IMR-90 (cell line): Measurements from ENCODE around the gene VTCN1. TPM values are rescaled to one million over a fixed set of nuclear protein-coding genes. Genes with fewer than 3 reads are reported as not detected.

Source experiments
- ATAC-seq: fragments of 200-7000 bp; cut with Tn5 transposase; 2 replicates; pipeline ENCODE4 v1.9.1; 2020; ENCODE audit warnings: low read depth, mild to moderate bottlenecking, moderate library complexity
- BruUV-seq: library from RNA; stranded (reverse); fragments of 400-500 nt; replicated peaks from 2 replicates; lab custom pipeline; 2021; lab: Mats Ljungman, UMichigan
- CTCF ChIA-PET: fragments of 300-600 bp; formaldehyde crosslinking; extraction: SDS; loops from one replicate; lab custom pipeline; 2021; ENCODE audit warnings: antibody characterized with exemption; lab: Yijun Ruan, JAX
- POLR2A ChIA-PET: fragments of 300-600 bp; sonication (Branson Sonifier 250); formaldehyde crosslinking; loops from one replicate; lab custom pipeline; 2022; ENCODE audit warnings: antibody characterized with exemption; ENCODE audit not compliant: unreplicated experiment; lab: Charles Lee
- DNase-seq: peaks from one replicate; pipeline ENCODE4 v3.0.0; 2013
- H2AFZ ChIP-seq: replicated peaks from 2 replicates; pipeline ENCODE3; 2013; ENCODE audit warnings: low read length, mild to moderate bottlenecking; ENCODE audit not compliant: poor library complexity
- H2AK5ac ChIP-seq: 2 replicates; pipeline ENCODE4 v1.6.1; 2013; ENCODE audit warnings: low read depth, low read length, inconsistent platforms
- H2AK9ac ChIP-seq: replicated peaks from 2 replicates; pipeline ENCODE3; 2013; ENCODE audit warnings: mild to moderate bottlenecking, low read depth, low read length, moderate library complexity; ENCODE audit not compliant: poor library complexity
- H2BK120ac ChIP-seq: 2 replicates; pipeline ENCODE4 v1.6.1; 2013; ENCODE audit warnings: low read depth, low read length, inconsistent platforms
- H2BK15ac ChIP-seq: 3 replicates; pipeline ENCODE4 v1.6.1; 2013; ENCODE audit warnings: low read depth, low read length, inconsistent platforms
- H2BK20ac ChIP-seq: 2 replicates; pipeline ENCODE4 v1.6.1; 2013; ENCODE audit warnings: low read depth, mild to moderate bottlenecking, inconsistent platforms, low read length, moderate library complexity
- H2BK5ac ChIP-seq: 2 replicates; pipeline ENCODE4 v1.6.1; 2013; ENCODE audit warnings: mild to moderate bottlenecking, low read depth, low read length, inconsistent platforms; ENCODE audit not compliant: poor library complexity, severe bottlenecking
- H3K14ac ChIP-seq: replicated peaks from 2 replicates; pipeline ENCODE4 v1.6.1; 2013; ENCODE audit warnings: low read depth, low read length, inconsistent platforms
- H3K18ac ChIP-seq: 2 replicates; pipeline ENCODE4 v1.6.1; 2013; ENCODE audit warnings: low read depth, low read length, control low read depth
- H3K23ac ChIP-seq: 2 replicates; pipeline ENCODE4 v1.6.1; 2013; ENCODE audit warnings: low read depth, low read length, inconsistent platforms
- H3K27ac ChIP-seq: 2 replicates; pipeline ENCODE4 v1.5.1; 2013; ENCODE audit warnings: mild to moderate bottlenecking, control low read depth, low read length; ENCODE audit not compliant: insufficient read depth
- H3K27me3 ChIP-seq: 2 replicates; pipeline ENCODE4 v1.6.1; 2013; ENCODE audit warnings: low read length; ENCODE audit not compliant: control insufficient read depth, insufficient read depth
- H3K36me3 ChIP-seq: 2 replicates; pipeline ENCODE4 v1.6.1; 2013; ENCODE audit warnings: low read length, mixed read lengths; ENCODE audit not compliant: control insufficient read depth, insufficient read depth
- H3K4ac ChIP-seq: 2 replicates; pipeline ENCODE4 v1.6.1; 2013; ENCODE audit warnings: low read depth, low read length, inconsistent platforms
- H3K4me1 ChIP-seq: 2 replicates; pipeline ENCODE4 v1.6.1; 2013; ENCODE audit warnings: low read length, mixed read lengths; ENCODE audit not compliant: control insufficient read depth, insufficient read depth
- H3K4me2 ChIP-seq: 2 replicates; pipeline ENCODE4 v1.6.1; 2013; ENCODE audit warnings: low read depth, mild to moderate bottlenecking, control low read depth, low read length, moderate library complexity
- H3K4me3 ChIP-seq: 2 replicates; pipeline ENCODE4 v1.5.1; 2013; ENCODE audit warnings: low read depth, mild to moderate bottlenecking, control low read depth, low read length, moderate library complexity; ENCODE audit not compliant: insufficient read depth
- H3K56ac ChIP-seq: 2 replicates; pipeline ENCODE4 v1.6.1; 2013; ENCODE audit warnings: low read length, inconsistent platforms; ENCODE audit not compliant: insufficient read depth; ENCODE audit errors: extremely low read depth
- H3K79me1 ChIP-seq, 2 experiments: 2 replicates each; pipeline ENCODE4 v1.6.1; 2013; ENCODE audit warnings: low read length in 2 of 2, inconsistent platforms in 1 of 2, low read depth in 1 of 2
- H3K9ac ChIP-seq: 2 replicates; pipeline ENCODE4 v1.6.1; 2013; ENCODE audit warnings: low read depth, low read length, control low read depth
- H3K9me1 ChIP-seq: 2 replicates; pipeline ENCODE4 v1.6.1; 2013; ENCODE audit warnings: low read length, inconsistent platforms; ENCODE audit not compliant: insufficient read depth
- H3K9me3 ChIP-seq: 2 replicates; pipeline ENCODE4 v1.6.1; 2013; ENCODE audit warnings: low read length; ENCODE audit not compliant: control insufficient read depth, insufficient read depth
- H4K20me1 ChIP-seq: 2 replicates; pipeline ENCODE4 v1.6.1; 2013; ENCODE audit warnings: low read length, inconsistent platforms; ENCODE audit not compliant: insufficient read depth
- H4K5ac ChIP-seq: 2 replicates; pipeline ENCODE4 v1.6.1; 2013; ENCODE audit warnings: mild to moderate bottlenecking, low read depth, low read length, control low read depth
- H4K8ac ChIP-seq, 2 experiments: 2 replicates each; pipeline ENCODE4 v1.6.1; 2013; ENCODE audit warnings: low read depth in 2 of 2, low read length in 2 of 2, control low read depth in 1 of 2, inconsistent platforms in 1 of 2
- H4K91ac ChIP-seq: 2 replicates; pipeline ENCODE4 v1.6.1; 2013; ENCODE audit warnings: low read depth, low read length, inconsistent platforms; ENCODE audit not compliant: insufficient read depth
- BHLHE40 ChIP-seq: fragments of 150-350 bp; IDR thresholded peaks from 2 replicates; pipeline ENCODE4 v1.6.1; 2016; ENCODE audit warnings: mild to moderate bottlenecking, low read depth, low read length
- CHD1 ChIP-seq: IDR thresholded peaks from 2 replicates; pipeline ENCODE4 v1.6.1; 2012; ENCODE audit warnings: low read depth, low read length, improper control_type of control experiment
- MAFK ChIP-seq: IDR thresholded peaks from 2 replicates; pipeline ENCODE4 v1.6.1; 2012; ENCODE audit warnings: low read depth, low read length, improper control_type of control experiment
- MAZ ChIP-seq: IDR thresholded peaks from 2 replicates; pipeline ENCODE4 v1.6.1; 2012; ENCODE audit warnings: low read depth, mild to moderate bottlenecking, low read length, improper control_type of control experiment, moderate library complexity, borderline replicate concordance
- RAD21 ChIP-seq: IDR thresholded peaks from 2 replicates; pipeline ENCODE4 v1.6.1; 2012; ENCODE audit warnings: low read length, improper control_type of control experiment
- SMC3 ChIP-seq: fragments of 150-350 bp; IDR thresholded peaks from 2 replicates; pipeline ENCODE4 v1.6.1; 2016; ENCODE audit warnings: low read depth, mild to moderate bottlenecking, antibody characterized with exemption, low read length, moderate library complexity
- WGBS, 2 experiments: methylation state at CpG; one replicate each; pipeline versions ENCODE4 v1.1.5 to v1.1.7; 2013; ENCODE audit warnings: missing lambda C conversion rate in 2 of 2; ENCODE audit not compliant: insufficient read length in 1 of 2; ENCODE audit errors: extremely low coverage in 2 of 2; 5-methylcytosine and 5-hydroxymethylcytosine counted together
- dilution Hi-C: fragments of 300-500 bp; cut with HindIII; formaldehyde crosslinking; loops from one replicate; pipeline ENCODE4 v1.14.3; 2018; ENCODE audit warnings: low sequenced_read_pairs; ENCODE audit not compliant: unreplicated experiment
- in situ Hi-C: fragments of 300-500 bp; cut with MboI; formaldehyde crosslinking; loops from 3 replicates; pipeline ENCODE4 v1.14.3; 2019; ENCODE audit warnings: low sequenced_read_pairs, inconsistent platforms, mixed read lengths
- intact Hi-C: fragments of 100-400 bp; cut with micrococcal nuclease; formaldehyde crosslinking; loops from 2 replicates; pipeline ENCODE4 v1.10.0; 2022
- polyA plus RNA-seq, 3 experiments: library from polyadenylated mRNA; depleted of rRNA; stranded (reverse); fragments of >200 nt; gene quantifications; 2 replicates each; pipeline ENCODE4 v1.2.3, GENCODE V29; 2012; ENCODE audit warnings: low replicate concordance in 1 of 3
- total RNA-seq: library from RNA; depleted of rRNA; stranded (reverse); fragments of >200 nt; gene quantifications from 2 replicates; pipeline ENCODE4 v1.2.3, GENCODE V29; 2012
- TF ChIP-seq, protein P1 (sequence below): conservative IDR thresholded peaks from 2 replicates; pipeline ENCODE4 v1.5.1; 2012; ENCODE audit warnings: mild to moderate bottlenecking, low read depth, low read length, improper control_type of control experiment
- TF ChIP-seq, protein P2 (sequence below): fragments of 150-350 bp; IDR thresholded peaks from 2 replicates; pipeline ENCODE4 v1.6.1; 2016; ENCODE audit warnings: low read depth, mild to moderate bottlenecking, low read length, moderate library complexity, borderline replicate concordance

The VTCN1 gene
- total and polyA plus RNA-seq, 2 of the 4 experiments (the other 2 are of a cell fraction) = not detected

DNA sequence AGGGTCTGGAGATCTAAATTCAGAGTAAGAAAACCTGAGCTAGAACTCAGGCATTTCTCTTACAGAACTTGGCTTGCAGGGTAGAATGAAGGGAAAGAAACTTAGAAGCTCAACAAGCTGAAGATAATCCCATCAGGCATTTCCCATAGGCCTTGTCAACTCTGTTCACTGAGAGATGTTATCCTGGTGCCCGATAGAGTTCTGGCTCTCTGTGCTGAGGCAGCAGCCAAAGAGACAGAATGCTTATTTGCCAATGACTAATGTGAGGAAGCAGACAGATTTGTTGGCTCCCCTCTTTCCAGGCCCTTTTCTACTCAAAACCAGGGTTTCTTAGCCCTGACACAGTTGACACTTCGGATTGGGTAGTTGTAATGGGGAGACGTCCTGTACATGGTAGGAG lies 66.9 kb downstream of the VTCN1 start:
- Histone ChIP-seq H2BK15ac (peak overlapping the region; percentile 50; the same call in 1 of the 3 replicates), H3K56ac (no peak overlapping the region), H3K14ac (peak overlapping the region; percentile 7), H3K18ac (peak overlapping the region; percentile 40; the same call in 1 of the 2 replicates), H3K27me3 (no peaks in the 10 kb centered on the region), H2AK9ac (no peak overlapping the region), H4K20me1 (no peaks in the 10 kb centered on the region; the same call in 1 of the 2 replicates), H4K8ac (peak overlapping the region in 1 of 2 experiments; percentile 20; a peak in 2 of 4 replicates), H2BK120ac (peak overlapping the region; percentile 57), H2BK5ac (no peak overlapping the region), H3K9ac (no peak overlapping the region), H2AFZ (no peak overlapping the region), H3K4me1 (peaks cover 16% of the 10 kb centered on the region), H2BK20ac (peak overlapping the region; percentile 68; the same call in 1 of the 2 replicates), H3K9me1 (peaks cover 13% of the 10 kb centered on the region), H4K5ac (peak overlapping the region; percentile 4; the same call in 1 of the 2 replicates), H3K4me3 (no peak overlapping the region), H3K23ac (no peak overlapping the region; the same call in 1 of the 2 replicates), H2AK5ac (peak overlapping the region; percentile 45; the same call in 1 of the 2 replicates), H3K4ac (peak overlapping the region; percentile 22), H3K9me3 (no peaks in the 10 kb centered on the region), H3K4me2 (no peak overlapping the region), H3K27ac (no peak overlapping the region), H3K79me1 (no peaks in the 10 kb centered on the region), H4K91ac (peak overlapping the region; percentile 53), H3K36me3 (no peaks in the 10 kb centered on the region)
- intact Hi-C loops (loop anchor here (5.0 to 10.0 kb wide), 2 partner anchors 221 to 363 kb away; partner anchors contain the start of gene MAN1A2), dilution Hi-C loops (no loop called here), in situ Hi-C loops (no loop called here)
- ATAC-seq (no peak), DNase-seq (no peak)
- TF ChIP-seq, protein P1, sequence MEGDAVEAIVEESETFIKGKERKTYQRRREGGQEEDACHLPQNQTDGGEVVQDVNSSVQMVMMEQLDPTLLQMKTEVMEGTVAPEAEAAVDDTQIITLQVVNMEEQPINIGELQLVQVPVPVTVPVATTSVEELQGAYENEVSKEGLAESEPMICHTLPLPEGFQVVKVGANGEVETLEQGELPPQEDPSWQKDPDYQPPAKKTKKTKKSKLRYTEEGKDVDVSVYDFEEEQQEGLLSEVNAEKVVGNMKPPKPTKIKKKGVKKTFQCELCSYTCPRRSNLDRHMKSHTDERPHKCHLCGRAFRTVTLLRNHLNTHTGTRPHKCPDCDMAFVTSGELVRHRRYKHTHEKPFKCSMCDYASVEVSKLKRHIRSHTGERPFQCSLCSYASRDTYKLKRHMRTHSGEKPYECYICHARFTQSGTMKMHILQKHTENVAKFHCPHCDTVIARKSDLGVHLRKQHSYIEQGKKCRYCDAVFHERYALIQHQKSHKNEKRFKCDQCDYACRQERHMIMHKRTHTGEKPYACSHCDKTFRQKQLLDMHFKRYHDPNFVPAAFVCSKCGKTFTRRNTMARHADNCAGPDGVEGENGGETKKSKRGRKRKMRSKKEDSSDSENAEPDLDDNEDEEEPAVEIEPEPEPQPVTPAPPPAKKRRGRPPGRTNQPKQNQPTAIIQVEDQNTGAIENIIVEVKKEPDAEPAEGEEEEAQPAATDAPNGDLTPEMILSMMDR = no peak
- no peak for TF ChIP-seq MAZ
- TF ChIP-seq SMC3 = no peak
- TF ChIP-seq, protein P2, sequence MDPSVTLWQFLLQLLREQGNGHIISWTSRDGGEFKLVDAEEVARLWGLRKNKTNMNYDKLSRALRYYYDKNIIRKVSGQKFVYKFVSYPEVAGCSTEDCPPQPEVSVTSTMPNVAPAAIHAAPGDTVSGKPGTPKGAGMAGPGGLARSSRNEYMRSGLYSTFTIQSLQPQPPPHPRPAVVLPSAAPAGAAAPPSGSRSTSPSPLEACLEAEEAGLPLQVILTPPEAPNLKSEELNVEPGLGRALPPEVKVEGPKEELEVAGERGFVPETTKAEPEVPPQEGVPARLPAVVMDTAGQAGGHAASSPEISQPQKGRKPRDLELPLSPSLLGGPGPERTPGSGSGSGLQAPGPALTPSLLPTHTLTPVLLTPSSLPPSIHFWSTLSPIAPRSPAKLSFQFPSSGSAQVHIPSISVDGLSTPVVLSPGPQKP = no peak
- no peak for TF ChIP-seq MAFK
- TF ChIP-seq RAD21 = no peak
- no peak for TF ChIP-seq BHLHE40
- no peak for TF ChIP-seq CHD1
- CTCF ChIA-PET = no interaction called here
- BruUV-seq = no TSS peak
- POLR2A ChIA-PET = no interaction called here
- WGBS, 2 experiments = no CpG with 5 or more reads among the region's 3 CpGs
